GM18517 (cell line): ENCODE data around the gene TUBB8.
"Not testable (repeated sequence)": the region's sequence is repeated elsewhere in the genome, so short reads cannot be mapped to it uniquely, and the experiment has no call there.

ENCODE experiments used
- ATAC-seq: cut with Tn5 transposase; IDR thresholded peaks from one replicate; pipeline ENCODE4 v1.9.1; 2021; ENCODE audit warnings: mild to moderate bottlenecking, moderate library complexity; ENCODE audit not compliant: unreplicated experiment

The TUBB8 gene

GRCh38 chr10:48996-49395 lies at the start of gene TUBB8:
Gene TUBB8, minus strand, starts transcription at chr10:49296. Its CDS starts 58 bp downstream, at chr10:49238.
- no peak for ATAC-seq

- ATAC-seq, result no peak
Measured at GRCh38 chr10:96466-96865, 47.4 kb upstream of the TUBB8 start.

- ATAC-seq, result no peak
Measured at GRCh38 chr10:95356-96115, 46.4 kb upstream of the TUBB8 start.

- no peak for ATAC-seq
Measured at GRCh38 chr10:94613-95012, 45.5 kb upstream of the TUBB8 start.

- ATAC-seq, result no peak
Measured at GRCh38 chr10:92846-93245, 43.8 kb upstream of the TUBB8 start.

GRCh38 chr10:92153-92552 lies 43.1 kb upstream of the TUBB8 start:
- ATAC-seq, result no peak

GRCh38 chr10:91313-91712 lies 42.2 kb upstream of the TUBB8 start:
- no peak for ATAC-seq

- ATAC-seq, result no peak
Measured at GRCh38 chr10:90161-90560, 41.1 kb upstream of the TUBB8 start.

GRCh38 chr10:89248-89647 lies 40.2 kb upstream of the TUBB8 start:
- no peak for ATAC-seq

GRCh38 chr10:88253-88652 lies 39.2 kb upstream of the TUBB8 start:
- no peak for ATAC-seq

GRCh38 chr10:87177-88080 lies 38.3 kb upstream of the TUBB8 start:
- ATAC-seq, result no peak

- no peak for ATAC-seq
Measured at GRCh38 chr10:86031-86430, 36.9 kb upstream of the TUBB8 start.

GRCh38 chr10:85044-85443 lies 35.9 kb upstream of the TUBB8 start:
- ATAC-seq, result no peak

- no peak for ATAC-seq
Measured at GRCh38 chr10:83930-84530, 34.9 kb upstream of the TUBB8 start.

- no peak for ATAC-seq
Measured at GRCh38 chr10:80477-81105, 31.5 kb upstream of the TUBB8 start.

GRCh38 chr10:79532-80215 lies 30.6 kb upstream of the TUBB8 start:
- ATAC-seq, result no peak

GRCh38 chr10:78556-78955 lies 29.5 kb upstream of the TUBB8 start:
- no peak for ATAC-seq

- ATAC-seq, result not testable (repeated sequence)
Measured at GRCh38 chr10:74266-74621, 25.1 kb upstream of the TUBB8 start.

GRCh38 chr10:73543-74265 lies 24.6 kb upstream of the TUBB8 start:
- ATAC-seq, result not testable (repeated sequence)

- not testable (repeated sequence) for ATAC-seq
Measured at GRCh38 chr10:68156-68555, 19.1 kb upstream of the TUBB8 start.
